ENCODE data around the gene KCNJ2.

- TF ChIP-seq TEAD4 (IDR thresholded peaks at IDR 0.05), result no peak
- TF ChIP-seq REST (IDR thresholded peaks at IDR 0.05; ENCODE audit: low read depth), result no peak
- TF ChIP-seq TAF1 (IDR thresholded peaks at IDR 0.05; ENCODE audit: low read depth), result no peak
- TF ChIP-seq RAD21 (IDR thresholded peaks at IDR 0.05; ENCODE audit: low read depth), result no peak
- TF ChIP-seq, protein P1, sequence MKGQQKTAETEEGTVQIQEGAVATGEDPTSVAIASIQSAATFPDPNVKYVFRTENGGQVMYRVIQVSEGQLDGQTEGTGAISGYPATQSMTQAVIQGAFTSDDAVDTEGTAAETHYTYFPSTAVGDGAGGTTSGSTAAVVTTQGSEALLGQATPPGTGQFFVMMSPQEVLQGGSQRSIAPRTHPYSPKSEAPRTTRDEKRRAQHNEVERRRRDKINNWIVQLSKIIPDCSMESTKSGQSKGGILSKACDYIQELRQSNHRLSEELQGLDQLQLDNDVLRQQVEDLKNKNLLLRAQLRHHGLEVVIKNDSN (IDR thresholded peaks at IDR 0.05), result no peak
- TF ChIP-seq NFIC (IDR thresholded peaks at IDR 0.05), result no peak
- TF ChIP-seq FOXM1 (IDR thresholded peaks at IDR 0.05; ENCODE audit: borderline replicate concordance, low read depth), result no peak
Observed at GRCh38 chr17:70127221-70127873, 42.0 kb upstream of the KCNJ2 start.
